Neural cell (in vitro differentiated cells): ENCODE measurements around the gene MYO10.

Experiments
- EP300 ChIP-seq: fragments of 450-650 bp; conservative IDR thresholded peaks from 2 replicates; pipeline ENCODE4 v1.6.1; 2014; ENCODE audit warnings: antibody characterized with exemption, mild to moderate bottlenecking, moderate library complexity; ENCODE audit not compliant: poor library complexity, severe bottlenecking
- MXI1 ChIP-seq: fragments of 450-650 bp; conservative IDR thresholded peaks from 2 replicates; pipeline ENCODE4 v1.6.1; 2014; ENCODE audit warnings: antibody characterized with exemption, mild to moderate bottlenecking; ENCODE audit not compliant: poor library complexity, severe bottlenecking
- TAF1 ChIP-seq: IDR thresholded peaks from 2 replicates; pipeline ENCODE4 v1.6.1; 2012; ENCODE audit warnings: low read depth
- TF ChIP-seq, protein P1 (sequence below): fragments of 450-650 bp; IDR thresholded peaks from 2 replicates; pipeline ENCODE4 v1.5.1; 2014; ENCODE audit warnings: antibody characterized with exemption, mild to moderate bottlenecking, moderate library complexity; ENCODE audit not compliant: poor library complexity, severe bottlenecking
- TF ChIP-seq, protein P2 (sequence below): IDR thresholded peaks from 2 replicates; pipeline ENCODE4 v1.6.1; 2012; ENCODE audit warnings: borderline replicate concordance

DNA sequence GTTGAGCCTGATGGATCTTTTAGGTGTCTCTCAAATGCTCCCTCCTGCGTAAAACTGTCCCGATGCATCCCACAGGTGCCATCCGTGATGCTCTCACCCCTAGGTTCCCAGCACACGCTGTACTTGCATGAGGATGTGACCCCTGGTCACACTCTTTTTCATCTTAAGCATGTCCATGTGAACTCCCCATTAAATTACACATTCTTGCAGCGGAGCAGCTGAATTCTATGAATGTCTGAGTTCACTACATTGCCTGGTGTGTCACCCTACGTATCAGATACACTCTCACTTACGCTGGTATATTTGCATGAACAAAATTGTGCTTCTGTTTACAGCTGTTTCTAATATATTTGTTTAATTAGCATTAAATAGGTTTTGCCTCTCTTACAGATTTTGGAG lies 214.0 kb downstream of the MYO10 start:
- TF ChIP-seq, protein P1, sequence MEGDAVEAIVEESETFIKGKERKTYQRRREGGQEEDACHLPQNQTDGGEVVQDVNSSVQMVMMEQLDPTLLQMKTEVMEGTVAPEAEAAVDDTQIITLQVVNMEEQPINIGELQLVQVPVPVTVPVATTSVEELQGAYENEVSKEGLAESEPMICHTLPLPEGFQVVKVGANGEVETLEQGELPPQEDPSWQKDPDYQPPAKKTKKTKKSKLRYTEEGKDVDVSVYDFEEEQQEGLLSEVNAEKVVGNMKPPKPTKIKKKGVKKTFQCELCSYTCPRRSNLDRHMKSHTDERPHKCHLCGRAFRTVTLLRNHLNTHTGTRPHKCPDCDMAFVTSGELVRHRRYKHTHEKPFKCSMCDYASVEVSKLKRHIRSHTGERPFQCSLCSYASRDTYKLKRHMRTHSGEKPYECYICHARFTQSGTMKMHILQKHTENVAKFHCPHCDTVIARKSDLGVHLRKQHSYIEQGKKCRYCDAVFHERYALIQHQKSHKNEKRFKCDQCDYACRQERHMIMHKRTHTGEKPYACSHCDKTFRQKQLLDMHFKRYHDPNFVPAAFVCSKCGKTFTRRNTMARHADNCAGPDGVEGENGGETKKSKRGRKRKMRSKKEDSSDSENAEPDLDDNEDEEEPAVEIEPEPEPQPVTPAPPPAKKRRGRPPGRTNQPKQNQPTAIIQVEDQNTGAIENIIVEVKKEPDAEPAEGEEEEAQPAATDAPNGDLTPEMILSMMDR: no peak
- TF ChIP-seq MXI1: no peak
- TF ChIP-seq EP300: no peak
- TF ChIP-seq, protein P2, sequence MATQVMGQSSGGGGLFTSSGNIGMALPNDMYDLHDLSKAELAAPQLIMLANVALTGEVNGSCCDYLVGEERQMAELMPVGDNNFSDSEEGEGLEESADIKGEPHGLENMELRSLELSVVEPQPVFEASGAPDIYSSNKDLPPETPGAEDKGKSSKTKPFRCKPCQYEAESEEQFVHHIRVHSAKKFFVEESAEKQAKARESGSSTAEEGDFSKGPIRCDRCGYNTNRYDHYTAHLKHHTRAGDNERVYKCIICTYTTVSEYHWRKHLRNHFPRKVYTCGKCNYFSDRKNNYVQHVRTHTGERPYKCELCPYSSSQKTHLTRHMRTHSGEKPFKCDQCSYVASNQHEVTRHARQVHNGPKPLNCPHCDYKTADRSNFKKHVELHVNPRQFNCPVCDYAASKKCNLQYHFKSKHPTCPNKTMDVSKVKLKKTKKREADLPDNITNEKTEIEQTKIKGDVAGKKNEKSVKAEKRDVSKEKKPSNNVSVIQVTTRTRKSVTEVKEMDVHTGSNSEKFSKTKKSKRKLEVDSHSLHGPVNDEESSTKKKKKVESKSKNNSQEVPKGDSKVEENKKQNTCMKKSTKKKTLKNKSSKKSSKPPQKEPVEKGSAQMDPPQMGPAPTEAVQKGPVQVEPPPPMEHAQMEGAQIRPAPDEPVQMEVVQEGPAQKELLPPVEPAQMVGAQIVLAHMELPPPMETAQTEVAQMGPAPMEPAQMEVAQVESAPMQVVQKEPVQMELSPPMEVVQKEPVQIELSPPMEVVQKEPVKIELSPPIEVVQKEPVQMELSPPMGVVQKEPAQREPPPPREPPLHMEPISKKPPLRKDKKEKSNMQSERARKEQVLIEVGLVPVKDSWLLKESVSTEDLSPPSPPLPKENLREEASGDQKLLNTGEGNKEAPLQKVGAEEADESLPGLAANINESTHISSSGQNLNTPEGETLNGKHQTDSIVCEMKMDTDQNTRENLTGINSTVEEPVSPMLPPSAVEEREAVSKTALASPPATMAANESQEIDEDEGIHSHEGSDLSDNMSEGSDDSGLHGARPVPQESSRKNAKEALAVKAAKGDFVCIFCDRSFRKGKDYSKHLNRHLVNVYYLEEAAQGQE: no peak
- no peak for TF ChIP-seq TAF1
